Umbilical cord (tissue), 2 donors: ENCODE data around the gene ENPP5. TPM values are rescaled to one million over a fixed set of nuclear protein-coding genes. Genes with fewer than 3 reads are reported as not detected.
"Not testable (repeated sequence)": the region's sequence is repeated elsewhere in the genome, so short reads cannot be mapped to it uniquely, and the experiment has no call there.

ENCODE experiments used
- DNase-seq: peaks from one replicate; pipeline ENCODE4 v3.0.0-alpha.2; 2015; ENCODE audit warnings: low spot score
- total RNA-seq: library from RNA; depleted of rRNA; stranded (reverse); fragments of >200 nt; gene quantifications from one replicate; pipeline ENCODE4 v1.2.3, GENCODE V29; 2014; ENCODE audit warnings: low replicate concordance; ENCODE audit not compliant: insufficient read depth

The ENPP5 gene
- total RNA-seq, 1 donor from 2014 or later: 2.4 TPM

DNA sequence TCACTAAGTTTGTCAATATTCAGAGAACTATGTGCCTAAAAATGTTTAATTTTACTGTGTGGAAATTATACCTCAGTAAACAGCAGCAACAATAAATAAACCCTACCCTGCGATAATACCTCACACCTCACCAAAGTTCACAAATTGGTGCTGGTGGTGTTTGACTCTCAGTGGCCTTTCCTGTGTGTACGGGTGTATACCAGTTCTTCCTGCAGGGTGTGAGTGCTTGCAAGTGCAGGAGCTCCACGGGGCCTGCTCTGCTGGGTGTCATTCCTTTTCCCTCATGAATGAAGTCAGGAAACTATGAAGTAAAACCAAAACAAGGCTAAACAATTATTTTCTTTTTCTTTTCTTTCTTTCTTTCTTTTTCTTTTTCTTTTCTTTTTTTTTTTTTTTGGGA, 4.1 kb upstream of the ENPP5 start:
- no peak for DNase-seq

DNA sequence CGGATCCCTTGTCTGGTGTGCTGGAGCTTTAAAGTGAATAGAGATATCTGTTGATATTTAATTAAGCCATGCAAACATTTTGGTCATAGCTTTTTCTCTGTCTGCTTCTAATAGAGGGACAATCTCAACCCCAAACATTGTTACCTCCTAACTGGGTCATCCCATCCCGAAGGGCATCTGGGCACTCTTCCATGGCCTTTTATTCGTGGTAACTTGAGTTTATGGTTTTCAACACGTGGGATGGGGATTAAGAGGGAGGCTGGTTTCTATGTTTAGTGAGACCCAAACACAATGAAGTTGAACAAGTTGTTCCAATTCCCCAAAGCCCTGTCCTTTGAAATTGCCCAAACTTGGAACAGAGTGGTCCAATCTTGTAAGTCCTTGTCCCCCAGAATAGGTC, 1.4 kb upstream of the ENPP5 start:
- DNase-seq: no peak

DNA sequence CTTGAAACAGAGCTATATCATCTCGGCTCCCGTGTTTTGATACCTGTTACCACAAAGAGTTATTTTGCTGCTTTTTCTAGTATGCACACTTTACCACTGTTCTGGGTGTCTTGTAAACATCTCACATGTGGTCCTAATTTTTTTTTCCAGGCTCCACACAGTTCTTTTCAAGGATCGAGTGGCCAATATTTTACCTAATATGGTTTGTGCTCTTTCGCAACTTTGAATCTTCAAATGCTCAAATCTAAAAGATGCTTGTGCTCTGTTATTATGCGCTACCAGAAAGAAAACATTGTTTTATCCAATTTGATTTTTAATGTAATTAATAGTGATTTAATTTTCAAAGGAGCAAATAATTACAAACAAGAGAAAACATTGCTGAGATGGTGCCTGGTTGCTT, 10.7 kb downstream of the ENPP5 start:
- no peak for DNase-seq

DNA sequence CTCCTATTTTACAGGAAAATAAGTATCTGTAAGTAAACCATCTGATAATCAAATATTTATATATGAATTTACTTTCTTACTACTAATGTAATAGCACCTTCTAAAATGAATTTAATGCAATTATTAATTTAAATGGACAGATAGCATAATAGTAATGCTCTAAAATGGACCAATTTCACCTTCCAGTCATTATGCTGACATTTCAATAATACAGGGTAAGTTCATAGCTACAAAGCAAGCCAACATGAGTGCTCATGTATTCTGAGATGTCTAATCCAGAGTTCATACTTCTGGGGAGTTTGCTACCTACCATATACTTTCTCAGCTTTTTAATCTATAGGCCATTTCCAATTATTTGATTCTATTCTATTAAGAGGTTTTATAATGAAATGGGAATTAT, 11.6 kb downstream of the ENPP5 start:
- no peak for DNase-seq

DNA sequence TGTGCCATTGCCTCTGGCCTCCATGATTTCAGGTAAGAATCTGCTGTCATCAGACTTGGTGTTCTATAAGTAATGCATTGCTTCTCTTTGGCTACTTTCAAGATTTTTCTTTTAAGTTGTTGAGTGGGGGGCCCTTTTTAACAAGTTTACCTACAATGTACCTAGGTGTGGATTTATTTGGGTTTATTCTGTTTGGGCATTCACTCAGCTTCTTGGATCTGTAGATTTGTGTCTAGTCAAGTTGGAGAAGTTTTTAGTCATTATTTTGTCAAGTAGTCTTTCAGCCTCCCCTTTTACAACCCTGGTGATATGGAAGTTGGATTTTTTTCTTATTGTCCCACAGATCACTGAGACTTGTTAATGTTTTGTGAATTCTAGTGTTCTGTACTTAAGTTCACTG, 14.1 kb downstream of the ENPP5 start:
- DNase-seq: no peak

DNA sequence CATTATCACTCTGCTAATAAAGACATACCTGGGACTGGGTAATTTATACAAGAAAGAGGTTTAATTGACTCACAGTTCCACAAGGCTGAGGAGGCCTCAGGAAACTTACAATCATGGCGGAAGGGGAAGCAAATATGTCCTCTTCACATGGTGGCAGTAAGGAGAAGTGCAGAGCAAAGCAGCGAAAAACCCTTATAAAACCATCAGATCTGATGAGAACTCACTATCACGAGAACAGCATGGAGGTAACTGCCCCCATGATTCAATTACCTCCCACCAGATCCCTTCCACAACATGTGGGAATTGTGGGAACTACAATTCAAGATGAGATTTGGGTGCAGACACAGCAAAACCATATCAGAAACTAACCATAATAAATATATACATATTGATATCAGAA, 21.7 kb downstream of the ENPP5 start:
- not testable (repeated sequence) for DNase-seq

DNA sequence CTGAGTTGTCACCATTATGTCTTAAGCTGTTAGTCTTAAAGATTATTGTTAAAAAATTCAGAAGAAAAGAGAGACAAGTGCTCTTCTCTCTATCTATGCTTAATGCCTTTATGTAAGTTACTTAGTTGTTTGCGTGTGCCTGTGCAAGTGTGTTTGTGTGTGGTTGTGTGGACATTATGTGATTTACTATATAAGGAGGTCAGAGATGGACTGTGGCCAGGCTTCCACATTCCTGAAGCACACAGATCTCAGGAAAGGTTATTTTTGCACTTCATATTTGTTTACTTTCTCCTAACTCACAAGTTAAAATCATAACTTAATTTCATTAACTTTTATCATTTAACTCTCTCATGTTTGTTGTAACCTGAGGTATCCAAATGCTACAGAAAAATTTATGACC, 26.5 kb downstream of the ENPP5 start:
- DNase-seq: no peak

DNA sequence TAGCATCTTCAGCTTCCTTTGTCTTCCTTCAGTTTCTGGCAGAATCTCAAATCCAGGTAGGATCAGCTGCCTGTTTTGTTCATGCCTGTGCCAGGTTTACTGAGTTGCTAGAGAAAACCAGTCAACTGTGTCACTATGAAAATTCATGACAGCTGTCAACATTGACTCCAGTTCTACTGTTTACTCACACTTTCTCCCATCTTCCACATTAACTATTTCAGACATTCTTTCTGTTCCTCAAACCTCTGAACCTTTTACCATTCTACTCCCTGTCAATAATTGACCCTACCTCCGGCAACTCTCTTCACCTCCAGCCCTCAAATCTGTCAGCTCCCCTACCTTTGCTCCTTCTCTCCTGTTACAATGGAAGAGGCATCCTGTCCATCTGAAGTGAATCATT, 32.5 kb downstream of the ENPP5 start:
- no peak for DNase-seq

DNA sequence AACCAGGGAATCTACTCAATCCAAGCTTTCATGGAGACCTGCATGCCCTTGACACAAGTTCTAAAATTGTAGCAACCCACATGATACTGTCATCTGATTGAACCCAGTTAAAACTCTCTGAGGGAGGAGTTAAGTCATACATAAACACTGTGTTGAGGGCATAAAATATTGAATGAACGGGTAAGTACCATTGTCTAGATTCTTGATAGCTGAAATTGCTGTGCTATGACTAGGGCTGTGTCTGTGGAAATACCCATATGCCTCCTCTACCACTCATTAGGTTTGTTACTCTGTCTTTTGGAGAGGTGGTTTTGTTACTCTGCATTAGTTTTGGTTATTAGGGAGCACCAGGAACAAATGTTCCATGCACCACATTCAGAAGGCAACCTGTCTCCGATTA, 33.4 kb downstream of the ENPP5 start:
- DNase-seq: no peak

DNA sequence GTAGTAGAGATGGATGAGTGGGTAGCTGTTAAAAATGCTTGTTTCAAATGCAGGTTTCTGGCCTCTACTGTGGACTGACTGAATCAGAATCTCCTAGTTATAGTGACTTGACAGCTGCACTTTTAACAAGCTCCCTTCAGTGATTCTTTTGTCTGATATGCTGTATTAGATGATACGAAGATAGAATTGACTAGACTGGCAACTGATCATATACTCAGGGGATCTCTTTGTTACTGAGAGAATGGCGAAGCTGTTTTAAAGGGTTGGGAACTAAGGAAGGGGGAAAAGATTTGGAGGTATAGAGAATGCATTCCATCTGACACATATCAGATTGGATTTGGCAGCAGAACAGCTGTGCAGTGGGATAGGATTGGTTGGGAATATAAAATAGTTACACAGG, 33.9 kb downstream of the ENPP5 start:
- no peak for DNase-seq

DNA sequence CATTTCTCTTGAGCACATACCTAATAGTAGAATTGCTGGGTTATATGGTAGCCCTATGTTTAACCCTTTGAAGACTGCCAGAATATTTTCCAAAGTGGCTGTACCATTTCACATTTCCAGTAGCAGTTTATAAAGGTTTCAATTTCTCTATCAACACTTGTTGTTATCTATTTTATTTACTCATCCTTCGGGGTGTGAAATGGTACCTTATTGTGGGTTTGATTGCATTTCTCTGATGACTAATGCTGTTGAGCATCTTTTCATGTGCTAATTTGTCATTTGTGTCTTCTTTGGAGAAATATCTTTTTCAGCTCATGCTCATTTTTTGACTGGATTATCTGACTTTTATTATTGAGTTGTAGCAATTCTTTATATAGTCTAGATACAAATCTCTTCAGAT, 35.6 kb downstream of the ENPP5 start:
- no peak for DNase-seq

DNA sequence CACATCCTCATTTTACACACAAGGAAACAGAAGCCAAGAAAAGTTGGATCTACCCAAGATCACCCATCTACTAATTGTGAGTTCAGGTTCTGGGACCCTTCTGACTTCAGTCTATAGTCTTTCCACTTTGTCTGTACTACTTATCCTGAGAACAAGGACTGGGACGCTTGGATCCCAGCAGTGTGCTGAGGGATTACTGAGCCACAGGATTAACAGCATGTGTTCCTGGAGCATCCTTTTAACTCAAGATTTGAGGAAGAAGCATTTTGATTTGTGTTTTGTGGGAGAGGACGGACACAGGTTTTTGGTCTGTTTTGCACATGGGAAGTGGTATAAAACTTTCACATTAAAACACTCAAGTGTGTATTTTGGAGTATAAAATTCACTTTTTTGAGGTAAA, 36.6 kb downstream of the ENPP5 start:
- DNase-seq: no peak

DNA sequence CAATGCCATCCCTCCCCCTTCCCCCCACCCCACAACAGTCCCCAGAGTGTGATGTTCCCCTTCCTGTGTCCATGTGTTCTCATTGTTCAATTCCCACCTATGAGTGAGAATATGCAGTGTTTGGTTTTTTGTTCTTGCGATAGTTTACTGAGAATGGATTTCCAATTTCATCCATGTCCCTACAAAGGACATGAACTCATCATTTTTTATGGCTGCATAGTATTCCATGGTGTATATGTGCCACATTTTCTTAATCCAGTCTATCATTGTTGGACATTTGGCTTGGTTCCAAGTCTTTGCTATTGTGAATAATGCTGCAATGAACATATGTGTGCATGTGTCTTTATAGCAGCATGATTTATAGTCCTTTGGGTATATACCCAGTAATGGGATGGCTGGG, 39.5 kb downstream of the ENPP5 start:
- DNase-seq: not testable (repeated sequence)

DNA sequence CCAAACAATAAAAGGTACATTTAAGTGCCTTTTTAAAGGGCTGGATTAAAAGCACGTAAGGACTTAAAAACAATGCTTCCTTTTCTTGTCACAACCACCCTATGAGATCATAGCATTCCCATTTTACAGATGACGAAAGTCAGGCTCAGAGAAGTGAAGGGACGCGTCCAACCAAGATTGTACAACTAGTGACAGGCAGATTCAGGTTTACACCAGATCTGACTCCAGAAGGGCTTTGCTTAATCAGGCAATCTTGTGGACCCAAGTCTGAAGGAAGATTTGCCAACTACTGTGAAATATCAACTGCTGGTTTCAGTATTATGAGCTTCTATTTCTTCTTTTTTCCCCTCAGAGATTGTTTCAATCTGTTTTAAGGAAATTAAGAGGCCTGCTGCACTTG, 40.1 kb downstream of the ENPP5 start:
- peak; percentile 1 for DNase-seq

DNA sequence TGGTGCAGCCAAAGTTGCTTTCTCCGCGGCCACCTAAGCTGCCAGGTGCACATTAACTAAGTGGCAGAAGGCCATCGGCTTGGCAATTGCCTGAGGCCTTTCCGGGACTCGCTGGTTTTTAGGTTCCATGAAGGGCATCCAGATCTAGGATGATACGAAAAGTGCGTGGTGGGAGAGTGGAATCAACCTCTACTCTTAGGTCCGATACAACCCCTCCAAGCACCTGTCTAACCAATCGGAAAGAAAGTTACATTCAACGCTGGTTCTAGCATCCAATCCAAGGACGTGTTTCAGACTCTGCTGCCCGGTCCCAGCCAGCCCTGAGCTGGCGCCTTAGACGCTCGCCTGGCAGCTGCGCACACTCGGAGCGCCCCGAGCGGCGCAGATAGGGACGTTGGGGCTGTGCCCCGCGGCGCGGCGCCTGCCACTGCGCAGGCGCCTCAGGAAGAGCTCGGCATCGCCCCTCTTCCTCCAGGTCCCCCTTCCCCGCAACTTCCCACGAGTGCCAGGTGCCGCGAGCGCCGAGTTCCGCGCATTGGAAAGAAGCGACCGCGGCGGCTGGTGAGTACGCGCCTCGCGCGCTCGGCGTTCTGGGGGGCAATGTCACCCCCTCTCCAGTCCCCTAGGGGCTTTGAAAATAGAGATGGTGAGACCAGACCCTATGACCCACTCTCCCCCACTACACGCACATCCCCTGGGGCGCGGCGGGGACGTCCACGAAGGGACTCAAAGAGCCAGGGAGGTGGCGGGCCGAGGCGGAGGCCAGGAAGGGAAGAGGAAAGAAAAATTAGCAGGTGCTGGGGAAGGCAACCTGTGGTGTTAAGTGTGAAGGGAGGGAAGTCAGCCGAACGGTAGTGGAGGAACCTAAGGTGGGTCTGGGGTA, 40.9 kb downstream of the ENPP5 start, which contains the start of gene ENPP4:
ENPP4 (plus strand) TSS at position 361 of the 883 bp plus-strand sequence. CDS start 9,595 bp downstream, outside the sequence.
- peak; percentile 92 for DNase-seq

DNA sequence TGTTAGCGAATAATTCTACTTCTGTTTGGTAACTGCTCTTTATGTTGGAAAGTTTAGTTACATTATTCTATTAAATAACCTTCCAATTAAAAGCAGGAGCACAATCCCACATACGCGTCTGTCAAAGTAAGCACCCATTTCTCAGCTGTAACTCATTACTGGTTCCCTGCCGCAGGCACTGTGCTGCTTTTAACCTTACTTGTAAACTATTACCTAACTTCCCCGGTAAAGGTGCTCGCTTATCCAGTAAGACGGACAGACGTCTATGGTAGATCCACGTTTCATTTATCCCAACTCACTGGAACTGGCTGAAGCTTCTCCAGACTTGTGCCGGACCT, 41.5 kb downstream of the ENPP5 start:
- DNase-seq: no peak

DNA sequence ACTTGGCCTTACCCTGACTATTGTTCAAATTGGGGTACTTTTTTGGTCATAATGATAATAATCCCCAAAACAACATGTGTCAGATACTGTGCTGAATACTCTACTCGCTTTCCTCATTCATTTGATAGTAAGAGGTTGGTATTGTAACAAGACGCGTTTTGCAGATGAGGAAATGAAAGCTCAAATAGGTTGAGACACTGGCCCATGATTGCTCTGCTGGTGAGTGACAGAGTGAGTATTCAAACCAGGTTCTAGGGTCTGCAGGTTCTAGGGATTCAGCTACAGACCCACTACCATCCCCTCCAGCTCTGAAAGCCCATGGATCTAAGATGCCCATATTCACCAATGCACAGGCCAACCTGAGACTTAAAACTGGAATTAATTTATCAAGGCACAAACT, 42.3 kb downstream of the ENPP5 start:
- no peak for DNase-seq

DNA sequence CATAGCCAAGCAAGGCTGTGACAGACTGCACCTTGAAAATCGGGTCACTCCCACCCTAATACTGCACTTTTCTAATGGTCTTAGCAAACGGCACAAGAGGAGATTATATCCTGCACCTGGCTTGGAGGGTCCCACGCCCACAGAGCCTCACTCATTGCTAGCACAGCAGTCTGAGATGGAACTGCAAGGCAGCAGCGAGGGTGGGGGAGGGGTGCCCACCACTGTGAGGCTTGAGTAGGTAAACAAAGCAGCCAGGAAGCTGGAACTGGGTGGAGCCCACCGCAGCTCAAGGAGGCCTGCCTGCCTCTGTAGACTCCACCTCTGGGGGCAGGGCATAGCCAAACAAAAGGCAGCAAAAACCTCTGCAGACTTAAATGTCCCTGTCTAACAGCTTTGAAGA, 51.1 kb downstream of the ENPP5 start:
- DNase-seq: not testable (repeated sequence)

DNA sequence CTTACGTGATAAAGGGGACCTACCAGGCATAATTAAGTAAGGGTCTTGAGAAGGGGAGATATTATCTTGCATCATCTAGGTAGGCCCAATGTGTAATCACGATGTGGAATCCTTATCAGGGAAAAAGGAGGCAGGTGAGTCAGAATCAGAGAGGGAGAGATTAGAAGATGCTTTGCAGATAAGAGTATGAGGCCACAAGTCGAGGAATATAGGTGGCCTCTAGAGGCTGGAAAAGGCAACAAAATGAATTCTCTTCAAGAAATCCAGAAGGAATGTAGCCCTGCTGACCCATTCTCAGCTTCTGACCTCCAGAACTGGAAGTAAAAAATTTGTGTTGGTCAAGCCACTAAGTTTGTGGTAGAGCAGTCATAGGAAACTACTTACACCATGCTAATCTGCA, 51.9 kb downstream of the ENPP5 start:
- no peak for DNase-seq

DNA sequence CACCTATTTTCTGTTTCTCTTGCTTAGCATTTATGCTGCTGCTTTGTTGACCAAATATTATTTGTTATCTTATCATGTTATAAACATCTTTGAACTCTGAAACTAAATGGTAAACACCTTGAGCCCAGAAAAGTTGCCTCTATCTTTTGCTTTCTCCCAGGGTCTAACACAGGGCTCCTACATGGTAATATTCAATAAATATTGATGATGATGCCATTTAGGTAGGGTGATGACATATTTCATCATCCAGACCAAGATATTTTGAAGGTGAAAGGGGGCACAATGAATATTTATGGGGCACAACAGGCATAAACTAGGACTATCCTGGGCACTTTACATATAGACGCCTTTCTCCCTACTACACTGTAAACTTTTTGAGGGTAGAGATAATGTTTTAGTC, 52.6 kb downstream of the ENPP5 start:
- no peak for DNase-seq

DNA sequence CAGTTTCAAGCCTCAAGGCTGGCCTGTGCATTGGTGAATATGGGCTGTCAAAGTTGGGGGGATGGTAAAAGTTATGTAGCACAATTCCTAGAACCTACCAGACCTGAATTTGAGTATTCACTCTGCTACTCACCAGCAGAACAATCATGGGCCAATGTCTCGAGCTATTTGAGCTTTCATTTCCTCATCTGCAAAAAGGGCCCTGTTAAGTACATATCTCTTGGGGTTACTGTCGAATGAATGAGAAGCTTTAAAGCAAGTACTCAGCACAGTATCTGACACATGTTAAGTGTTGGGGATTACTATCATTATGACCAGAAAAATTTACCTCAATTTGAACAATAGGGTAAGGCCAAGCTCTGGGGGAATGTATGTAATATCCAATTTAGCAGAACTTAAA, 54.5 kb downstream of the ENPP5 start:
- DNase-seq: no peak

DNA sequence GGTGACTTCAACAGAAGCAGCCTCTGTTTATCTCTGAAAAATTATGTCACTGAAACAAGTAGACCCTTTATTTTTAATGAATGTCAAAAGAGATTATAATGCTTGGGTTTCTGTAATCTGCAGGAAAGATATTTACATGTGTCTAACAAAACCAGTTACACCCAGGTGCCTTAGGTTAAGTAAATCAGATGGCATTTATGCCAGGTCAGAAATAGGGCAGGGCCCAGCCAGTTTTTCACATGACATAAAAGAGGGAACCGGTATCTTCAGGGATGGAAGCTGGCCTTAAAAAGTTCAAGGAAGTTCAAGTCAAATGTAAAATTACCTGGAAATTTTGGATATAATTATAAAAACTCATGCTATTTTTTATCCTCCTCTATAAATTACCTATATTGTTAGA, 55.1 kb downstream of the ENPP5 start:
- no peak for DNase-seq

DNA sequence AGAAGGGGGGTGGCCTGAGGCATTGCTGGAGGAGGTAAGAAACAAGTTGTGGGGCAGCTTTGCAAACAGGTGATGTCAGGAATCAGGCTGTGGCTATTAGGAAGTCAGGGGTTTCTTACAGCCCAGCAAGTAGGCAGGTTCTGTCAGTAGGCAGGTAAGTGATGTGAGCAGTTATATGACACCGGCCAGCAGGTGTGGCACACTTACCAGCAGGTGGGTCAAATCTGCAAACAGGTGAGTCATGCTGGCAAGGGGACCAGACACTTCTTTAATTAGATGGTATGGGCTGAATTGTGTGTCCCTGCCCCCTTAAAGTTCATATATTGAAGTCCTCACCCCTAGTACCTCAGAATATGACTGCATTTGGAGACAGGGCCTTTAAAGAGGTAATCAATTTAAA, 57.4 kb downstream of the ENPP5 start:
- no peak for DNase-seq
